NCI-H146 treated with DMSO at 0.1 percent for 48 hours (cell line): ENCODE data around the gene ELP4.
A peak's percentile ranks its signal among the peaks of the same experiment; 100 is the strongest.
"Not testable (repeated sequence)": the region's sequence is repeated elsewhere in the genome, so short reads cannot be mapped to it uniquely, and the experiment has no call there.

Experiments
- DNase-seq: peaks from one replicate; lab custom pipeline; 2025; ENCODE audit not compliant: unreplicated experiment; lab: John Stamatoyannopoulos, UW

Gene ELP4

GRCh38 chr11:31535479-31535878 is 25.9 kb downstream of the ELP4 start:
- no peak for DNase-seq

GRCh38 chr11:31542862-31543261 is 33.3 kb downstream of the ELP4 start:
- no peak for DNase-seq

GRCh38 chr11:31555938-31556337 is 46.4 kb downstream of the ELP4 start:
- DNase-seq = no peak

GRCh38 chr11:31558001-31558400 is 48.4 kb downstream of the ELP4 start:
- DNase-seq = no peak

DNA sequence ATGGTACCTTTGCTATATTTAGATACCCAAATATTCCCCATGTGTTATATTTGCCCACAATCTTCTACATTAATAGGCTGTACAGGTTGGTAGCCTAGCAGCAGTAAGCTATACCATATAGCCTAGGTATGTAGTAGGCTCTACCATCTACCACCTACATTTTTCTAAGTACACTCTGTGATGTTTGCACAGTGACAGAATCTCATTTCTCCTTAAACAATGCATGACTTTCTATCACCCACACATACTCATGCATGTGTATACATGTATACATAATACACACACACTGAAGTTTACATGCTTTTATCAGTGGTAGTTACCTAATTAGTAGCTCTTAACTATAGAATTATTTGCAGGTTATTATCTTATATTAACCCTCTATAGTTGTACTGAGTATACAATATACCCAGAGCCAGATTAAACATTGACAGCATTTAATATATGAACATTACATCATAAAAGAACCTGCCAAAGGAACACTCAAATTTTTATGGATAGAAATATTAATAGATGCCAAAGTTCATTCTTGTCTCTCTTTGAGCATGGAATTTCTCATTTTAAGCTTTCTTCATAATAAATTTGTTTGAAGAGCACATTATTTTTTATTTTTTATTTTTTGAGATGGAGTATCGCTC is 51.4 kb downstream of the ELP4 start:
- DNase-seq = no peak

GRCh38 chr11:31564517-31564916 is 55.0 kb downstream of the ELP4 start:
- DNase-seq = not testable (repeated sequence)

DNA sequence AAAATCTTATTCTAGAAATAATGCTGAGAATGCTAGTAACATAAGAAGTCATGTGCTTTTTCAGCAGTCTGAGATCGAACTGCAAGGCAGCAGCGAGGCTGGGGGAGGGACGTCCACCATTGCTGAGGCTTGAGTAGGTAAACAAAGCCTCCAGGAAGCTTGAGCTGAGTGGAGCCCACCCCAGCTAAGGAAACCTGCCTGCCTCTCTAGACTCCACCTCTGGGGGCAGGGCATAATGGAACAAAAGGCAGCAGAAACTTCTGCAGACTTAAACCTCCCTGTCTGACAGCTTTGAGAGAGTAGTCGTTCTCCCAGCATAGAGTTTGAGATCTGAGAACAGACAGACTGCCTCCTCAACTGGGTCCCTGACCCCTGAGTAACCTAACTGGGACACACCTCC is 64.6 kb downstream of the ELP4 start:
- DNase-seq = not testable (repeated sequence)

- not testable (repeated sequence) for DNase-seq
Observed at GRCh38 chr11:31575764-31576163, 66.2 kb downstream of the ELP4 start.

GRCh38 chr11:31579412-31579811 is 69.8 kb downstream of the ELP4 start:
- DNase-seq = not testable (repeated sequence)

- DNase-seq = no peak
Observed at GRCh38 chr11:31582697-31583096, 73.1 kb downstream of the ELP4 start.

DNA sequence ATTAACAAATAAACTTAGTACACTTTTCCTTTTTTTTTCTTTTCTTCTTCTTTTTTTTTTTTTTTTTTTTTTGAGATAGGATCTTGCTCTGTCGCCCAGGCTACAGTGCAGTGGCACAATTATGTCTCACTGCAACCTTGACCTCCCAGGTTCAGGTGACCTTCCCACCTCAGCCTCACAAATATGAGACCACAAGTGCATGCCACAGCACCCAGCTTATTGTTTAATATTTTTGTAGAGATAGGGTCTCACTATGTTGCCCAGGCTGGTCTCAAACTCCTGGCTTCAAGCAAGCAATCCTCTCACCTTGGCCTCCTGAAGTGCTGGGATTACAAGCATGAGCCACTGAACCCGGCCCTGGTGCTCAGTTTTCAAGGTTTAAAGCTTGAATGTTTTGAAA is 88.9 kb downstream of the ELP4 start:
- DNase-seq = no peak

DNA sequence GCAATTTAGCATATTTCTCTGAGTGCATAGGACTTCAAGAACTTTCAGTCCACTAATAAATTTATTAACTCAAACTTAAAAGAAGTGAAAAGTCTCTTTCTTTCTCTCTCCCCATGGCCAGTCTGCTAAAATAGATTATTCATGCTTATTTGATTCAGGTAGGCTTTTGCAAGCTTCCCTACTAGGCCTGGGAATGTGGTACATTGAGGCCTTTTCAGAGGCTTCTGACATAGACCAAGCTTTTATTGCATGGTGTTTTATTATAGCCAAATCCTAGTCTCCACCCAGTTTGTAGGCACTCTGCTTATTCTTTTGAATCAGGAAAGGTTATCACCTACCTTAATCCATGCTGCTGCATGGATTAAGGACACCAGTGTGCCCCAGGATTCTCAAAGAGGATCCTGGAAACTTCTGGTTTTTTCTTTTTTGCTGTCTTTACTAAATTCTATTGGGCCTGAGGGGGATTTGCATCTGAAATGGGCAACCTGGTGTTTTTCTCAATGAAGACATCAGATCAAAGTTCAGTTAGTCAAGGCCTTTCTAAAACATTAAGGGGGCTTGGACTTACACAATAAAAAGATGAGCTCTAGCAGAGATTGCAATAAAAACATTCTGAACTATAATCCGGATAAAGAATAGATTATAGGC is 92.2 kb downstream of the ELP4 start:
- no peak for DNase-seq

- no peak for DNase-seq
Observed at GRCh38 chr11:31606893-31607292, 97.3 kb downstream of the ELP4 start.

DNA sequence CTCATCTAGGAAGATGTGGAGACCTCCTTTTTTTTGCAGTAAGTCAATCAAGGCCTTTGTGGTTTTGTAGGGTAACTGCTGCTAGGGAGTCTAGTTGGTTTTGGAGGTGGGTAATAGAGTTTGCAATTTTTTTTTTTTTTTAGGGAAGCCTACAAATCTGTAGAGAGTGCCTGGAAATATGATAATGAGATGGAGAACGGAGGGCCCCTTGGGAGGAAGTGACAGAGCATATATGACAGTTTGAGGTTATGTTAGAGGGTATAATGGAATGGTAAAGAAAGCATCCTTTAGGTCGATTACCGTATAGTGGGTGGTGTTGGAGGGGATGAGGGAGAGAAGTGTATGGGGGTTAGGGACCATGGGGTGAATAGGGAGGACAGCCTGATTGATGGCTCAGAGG is 98.3 kb downstream of the ELP4 start:
- no peak for DNase-seq

DNA sequence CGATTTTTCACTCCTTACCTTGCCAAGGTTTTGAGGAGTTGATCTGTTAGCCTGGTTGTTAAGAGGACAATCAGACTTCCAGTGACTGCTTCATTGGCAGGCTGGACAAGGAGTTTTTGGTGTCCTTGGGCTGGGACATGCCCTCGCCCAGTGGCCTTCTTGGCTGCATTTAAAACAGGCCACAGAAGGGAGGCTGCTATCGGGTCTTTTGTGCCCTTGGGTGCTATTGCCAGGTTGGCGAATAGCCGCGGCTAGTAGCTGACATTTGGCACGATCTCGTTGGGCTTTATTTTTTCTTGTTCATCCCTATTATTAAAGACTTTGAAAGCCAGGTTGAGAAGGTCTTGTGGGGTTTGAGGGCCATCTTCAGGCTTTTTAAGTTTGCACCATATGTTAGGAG is 99.4 kb downstream of the ELP4 start:
- DNase-seq = no peak

DNA sequence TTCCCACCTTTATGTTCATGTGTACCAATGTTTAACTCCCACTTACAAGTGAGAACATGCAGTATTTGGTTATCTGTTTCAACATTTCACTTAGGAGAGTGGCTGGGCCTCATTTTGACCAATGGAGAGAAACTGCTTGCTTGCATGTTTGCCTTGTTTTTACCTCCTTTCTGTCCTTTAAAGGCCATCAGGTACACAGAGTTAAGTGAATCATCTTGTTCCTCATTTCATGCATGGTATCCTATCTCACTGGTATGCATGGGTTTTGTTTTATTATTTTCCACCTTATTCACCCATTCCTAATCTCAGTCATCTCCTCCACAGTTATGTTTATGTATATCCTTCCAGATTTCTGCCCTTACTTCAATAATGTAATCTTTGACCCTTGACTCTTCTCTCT is 101.0 kb downstream of the ELP4 start:
- no peak for DNase-seq

DNA sequence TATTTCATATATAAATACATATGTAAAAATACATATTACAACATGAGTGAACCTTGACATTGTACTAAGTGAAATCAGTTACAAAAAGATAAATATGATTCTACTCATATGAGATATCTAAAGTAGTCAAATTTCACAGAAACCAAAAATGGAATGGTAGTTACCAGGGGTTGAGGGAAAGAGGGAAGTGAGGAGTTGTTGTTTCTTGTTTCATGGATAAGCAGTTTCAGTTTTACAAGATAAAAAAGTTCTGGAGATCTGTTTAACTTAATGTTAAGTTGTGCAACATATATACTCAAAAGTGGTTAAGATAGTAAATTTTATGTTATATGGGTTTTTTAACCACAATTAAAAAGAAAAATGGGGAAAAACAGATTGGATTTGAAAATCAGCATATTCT is 107.7 kb downstream of the ELP4 start:
- no peak for DNase-seq

GRCh38 chr11:31619980-31620379 is 110.4 kb downstream of the ELP4 start:
- no peak for DNase-seq

DNA sequence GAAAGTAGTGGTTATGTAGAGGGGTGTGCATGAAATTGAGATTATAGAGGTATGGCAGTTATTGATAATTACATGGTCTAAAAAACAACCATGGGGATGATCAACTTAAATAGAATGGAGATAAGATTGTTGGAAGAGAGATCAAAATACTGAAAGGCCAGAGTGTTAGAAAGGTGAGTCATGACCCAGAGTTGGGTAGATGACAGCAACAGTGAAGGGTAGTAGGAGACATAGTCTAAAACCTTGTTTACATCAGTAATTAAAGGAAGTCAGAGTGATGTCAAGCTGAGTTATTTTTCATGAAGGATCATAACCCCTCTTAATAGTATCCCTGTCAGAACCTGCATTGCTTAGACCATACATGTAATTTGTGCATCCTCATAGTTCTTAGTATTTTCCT is 110.9 kb downstream of the ELP4 start:
- peak; percentile 66 for DNase-seq

GRCh38 chr11:31625868-31626267 is 116.3 kb downstream of the ELP4 start:
- DNase-seq = no peak

- DNase-seq = no peak
Observed at GRCh38 chr11:31628111-31628510, 118.5 kb downstream of the ELP4 start.

DNA sequence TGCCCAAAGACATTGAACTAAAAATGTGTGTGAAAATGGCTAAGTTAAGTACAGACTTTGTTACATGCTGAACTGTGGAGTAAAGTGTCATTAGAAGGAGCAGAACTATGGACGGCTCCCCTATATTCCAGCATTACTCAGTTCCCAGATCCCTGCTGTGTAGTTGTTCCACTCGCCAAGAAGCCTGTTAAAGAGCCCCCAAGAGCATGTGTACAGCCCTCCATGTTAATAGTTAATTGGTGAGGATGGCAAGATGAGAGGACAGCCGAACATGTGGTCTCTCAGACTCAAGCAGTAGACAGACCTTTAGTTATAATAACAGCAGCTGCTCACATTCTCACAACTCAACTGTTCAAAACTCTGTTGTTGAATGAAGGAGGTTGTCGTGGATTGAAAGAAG is 127.4 kb downstream of the ELP4 start:
- DNase-seq = no peak

DNA sequence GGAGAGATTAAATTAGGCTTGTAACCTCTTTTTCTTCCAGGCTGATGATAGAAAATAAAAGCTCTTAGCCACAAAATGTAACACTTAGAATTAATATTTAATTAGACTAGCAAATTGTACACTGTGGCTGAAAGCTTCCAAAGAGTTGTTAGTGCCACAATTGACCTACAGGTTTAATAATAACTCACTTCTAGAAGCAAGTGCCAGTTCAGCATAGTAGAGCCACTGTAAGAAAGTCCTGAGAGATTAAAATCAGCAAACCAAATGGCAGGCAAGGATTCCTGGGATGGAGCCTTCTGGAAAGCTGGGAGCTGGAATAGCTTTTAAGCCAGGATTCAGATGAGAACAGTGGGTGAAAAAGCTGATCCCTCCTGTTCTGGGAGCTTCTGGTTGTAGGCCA is 131.0 kb downstream of the ELP4 start:
- no peak for DNase-seq
